ENCODE measurements around the gene RAB19. TPM values are rescaled to one million over a fixed set of nuclear protein-coding genes. Genes with fewer than 3 reads are reported as not detected.

The RAB19 gene

DNA sequence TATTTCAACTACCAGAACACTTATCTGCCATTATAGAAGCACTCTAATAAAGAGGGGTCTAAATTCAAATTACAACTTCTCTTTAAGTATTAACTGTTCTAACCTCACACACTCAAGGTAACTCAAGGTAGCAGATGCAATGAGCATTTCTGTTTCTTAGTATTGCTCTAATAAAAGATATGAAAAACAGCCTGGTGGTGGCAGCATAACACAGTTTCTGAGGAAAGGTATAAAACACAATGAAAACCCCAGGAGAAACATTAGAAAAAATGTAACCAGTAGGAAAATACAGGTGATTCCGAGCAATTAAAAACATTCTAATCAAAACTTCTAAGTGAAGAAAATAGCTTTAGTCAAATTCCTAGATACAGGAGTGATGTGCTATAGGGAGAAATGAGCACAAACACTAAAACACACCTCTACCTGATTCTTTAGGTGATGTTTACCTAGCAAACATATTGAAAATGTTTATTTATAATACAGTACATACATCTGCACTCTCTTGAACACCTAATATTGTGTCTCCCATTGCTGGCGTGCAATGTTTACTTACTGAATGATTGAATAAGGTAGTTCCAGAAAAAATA lies 72.0 kb downstream of the RAB19 start:
- H2AK5ac ChIP-seq (ENCODE audit: low read length, severe bottlenecking), result no peak overlapping the region
- H3K79me1 ChIP-seq (replicated peaks; ENCODE audit: low read length, poor library complexity, severe bottlenecking), result peaks cover 7% of the 10 kb centered on the region
- H3K4me1 ChIP-seq (ENCODE audit: control insufficient read depth, insufficient read depth, low read depth, low read length), result peaks cover 2% of the 10 kb centered on the region
- no peak overlapping the region for H3K18ac ChIP-seq (ENCODE audit: low read depth in 1 of 2, low read length in 2 of 2)
- peaks cover 0 to 4% of the 10 kb centered on the region in 2 experiments for H3K36me3 ChIP-seq (ENCODE audit: control insufficient read depth in 1 of 2, insufficient read depth in 2 of 2, low read depth in 1 of 2, low read length in 2 of 2)
- H2AFZ ChIP-seq (ENCODE audit: low read depth, low read length), result no peak overlapping the region
- H3K23ac ChIP-seq (ENCODE audit: low read length in 2 of 2), result no peak overlapping the region
- H3K9ac ChIP-seq (ENCODE audit: low read length), result no peak overlapping the region
- no peak overlapping the region for H3K4me2 ChIP-seq (ENCODE audit: low read length, poor library complexity, severe bottlenecking)
- no peak overlapping the region for H4K8ac ChIP-seq (ENCODE audit: low read length)
- WGBS, result 82% methylated on average over 1 of the region's 2 CpGs
- DNase-seq, result peak; percentile 58
- H2BK120ac ChIP-seq (ENCODE audit: low read depth, low read length), result no peak overlapping the region
- no peak overlapping the region for H3K4ac ChIP-seq (ENCODE audit: low read depth in 1 of 2, low read length in 2 of 2)
- H3K27me3 ChIP-seq (ENCODE audit: control insufficient read depth in 1 of 2, insufficient read depth in 1 of 2, low read length in 2 of 2), result no peaks in the 10 kb centered on the region
- no peak overlapping the region for H4K91ac ChIP-seq (ENCODE audit: low read length)
- no peak overlapping the region for H3K14ac ChIP-seq (ENCODE audit: low read length in 2 of 2)
- no peak overlapping the region for H3K27ac ChIP-seq (ENCODE audit: low read length, poor library complexity, severe bottlenecking)
- no peak overlapping the region for H3K4me3 ChIP-seq (ENCODE audit: insufficient read depth in 1 of 2, low read depth in 1 of 2, low read length in 2 of 2)
- no peaks in the 10 kb centered on the region for H3K9me3 ChIP-seq (ENCODE audit: control insufficient read depth, low read length)
- no peak overlapping the region for H2BK15ac ChIP-seq (ENCODE audit: low read depth, poor library complexity, severe bottlenecking)
- H2BK5ac ChIP-seq (ENCODE audit: low read depth, low read length, poor library complexity, severe bottlenecking), result no peak overlapping the region
- H2BK12ac ChIP-seq (ENCODE audit: low read length in 2 of 2), result no peak overlapping the region

DNA sequence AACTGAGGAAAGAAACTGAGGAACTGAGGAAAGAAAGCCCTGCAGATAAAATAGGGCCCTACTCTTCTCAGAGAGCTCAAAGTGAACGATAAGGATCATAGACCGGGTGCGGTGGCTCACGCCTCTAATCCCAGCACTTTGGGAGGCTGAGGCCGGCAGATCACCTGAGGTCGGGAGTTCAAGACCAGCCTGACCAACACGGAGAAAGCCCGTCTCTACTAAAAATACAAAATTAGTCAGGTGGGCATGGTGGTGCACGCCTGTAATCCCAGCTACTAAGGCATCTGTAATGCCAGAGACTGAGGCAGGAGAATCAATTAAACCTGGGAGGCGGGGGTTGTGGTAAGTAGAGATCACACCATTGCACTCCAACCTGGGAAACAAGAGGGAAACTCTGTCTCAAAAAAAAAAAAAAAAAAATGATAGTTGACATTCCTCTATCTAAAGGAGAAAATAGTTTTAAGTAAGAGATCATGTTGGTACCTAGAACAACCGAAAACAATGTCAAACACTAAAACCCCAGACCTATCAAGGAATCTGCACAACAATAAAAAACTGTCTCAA lies 72.9 kb downstream of the RAB19 start:
- H3K9me3 ChIP-seq (ENCODE audit: control insufficient read depth, low read length), result no peaks in the 10 kb centered on the region
- no peak overlapping the region for H2BK120ac ChIP-seq (ENCODE audit: low read depth, low read length)
- H2BK5ac ChIP-seq (ENCODE audit: low read depth, low read length, poor library complexity, severe bottlenecking), result no peak overlapping the region
- no peak overlapping the region for H3K4ac ChIP-seq (ENCODE audit: low read depth in 1 of 2, low read length in 2 of 2)
- no peak overlapping the region for H4K8ac ChIP-seq (ENCODE audit: low read length)
- no peak overlapping the region for H2AFZ ChIP-seq (ENCODE audit: low read depth, low read length)
- no peaks in the 10 kb centered on the region for H3K27me3 ChIP-seq (ENCODE audit: control insufficient read depth in 1 of 2, insufficient read depth in 1 of 2, low read length in 2 of 2)
- 88% methylated on average over 10 of the region's 11 CpGs for WGBS
- DNase-seq, result no peak
- peak overlapping the region in 1 of 2 experiments; percentile 79 for H3K4me3 ChIP-seq (ENCODE audit: insufficient read depth in 1 of 2, low read depth in 1 of 2, low read length in 2 of 2)
- H3K14ac ChIP-seq (ENCODE audit: low read length in 2 of 2), result no peak overlapping the region
- no peak overlapping the region for H3K18ac ChIP-seq (ENCODE audit: low read depth in 1 of 2, low read length in 2 of 2)
- H4K91ac ChIP-seq (ENCODE audit: low read length), result no peak overlapping the region
- no peaks in the 10 kb centered on the region for H3K36me3 ChIP-seq (ENCODE audit: control insufficient read depth in 1 of 2, insufficient read depth in 2 of 2, low read depth in 1 of 2, low read length in 2 of 2)
- H2AK5ac ChIP-seq (ENCODE audit: low read length, severe bottlenecking), result no peak overlapping the region
- H3K4me2 ChIP-seq (ENCODE audit: low read length, poor library complexity, severe bottlenecking), result no peak overlapping the region
- H3K79me1 ChIP-seq (replicated peaks; ENCODE audit: low read length, poor library complexity, severe bottlenecking), result no peaks in the 10 kb centered on the region
- H2BK15ac ChIP-seq (ENCODE audit: low read depth, poor library complexity, severe bottlenecking), result no peak overlapping the region
- peaks cover 2% of the 10 kb centered on the region for H3K4me1 ChIP-seq (ENCODE audit: control insufficient read depth, insufficient read depth, low read depth, low read length)
- peak overlapping the region; percentile 96 for H3K9ac ChIP-seq (ENCODE audit: low read length)
- H3K23ac ChIP-seq (ENCODE audit: low read length in 2 of 2), result no peak overlapping the region
- no peak overlapping the region for H3K27ac ChIP-seq (ENCODE audit: low read length, poor library complexity, severe bottlenecking)
- no peak overlapping the region for H2BK12ac ChIP-seq (ENCODE audit: low read length in 2 of 2)

Small RNA genes lying within 50 kb of the gene (small RNA-seq; reads per million reads assigned to genes)
- not detected for gene RNA5SP247 (ENCODE audit: low read depth)
- 227 reads per million, percentile 94 among the genes with 10 or more reads in this experiment for gene RNA5SP248 (ENCODE audit: low read depth)

Measured in mesenchymal stem cell (in vitro differentiated cells and primary cell).